Type B pancreatic cell (in vitro differentiated cells): ENCODE results near the gene F2RL1. TPM values are rescaled to one million over a fixed set of nuclear protein-coding genes. Genes with fewer than 3 reads are reported as not detected.
A peak's percentile ranks its signal among the peaks of the same experiment; 100 is the strongest.
"Not testable (repeated sequence)": the region's sequence is repeated elsewhere in the genome, so short reads cannot be mapped to it uniquely, and the experiment has no call there.

Experiments
- DNase-seq: peaks from one replicate; pipeline ENCODE4 v3.0.0; 2021; ENCODE audit warnings: mixed read lengths; ENCODE audit not compliant: unreplicated experiment; ENCODE audit errors: extremely low spot score
- H3K27ac Mint-ChIP-seq: 2 replicates; pipeline ENCODE4 v1.8.0; 2021; ENCODE audit warnings: mild to moderate bottlenecking, mixed read lengths
- H3K27me3 Mint-ChIP-seq: 2 replicates; pipeline ENCODE4 v1.8.0; 2021; ENCODE audit warnings: mixed read lengths
- H3K36me3 Mint-ChIP-seq: 2 replicates; pipeline ENCODE4 v1.8.0; 2021; ENCODE audit warnings: mixed read lengths
- H3K4me1 Mint-ChIP-seq: one replicate; pipeline ENCODE4 v1.8.0; 2021; ENCODE audit warnings: mixed read lengths; ENCODE audit not compliant: unreplicated experiment
- H3K4me3 Mint-ChIP-seq: 2 replicates; pipeline ENCODE4 v1.8.0; 2021; ENCODE audit warnings: mild to moderate bottlenecking, mixed read lengths
- H3K9me3 Mint-ChIP-seq: 2 replicates; pipeline ENCODE4 v1.8.0; 2021; ENCODE audit warnings: mixed read lengths
- long read RNA-seq: library from polyadenylated mRNA; unstranded; transcript quantifications from one replicate; pipeline ENCODE4 v2.0.0, GENCODE V29; 2020
- total RNA-seq: library from RNA; stranded (reverse); gene quantifications from 2 replicates; pipeline ENCODE4 v1.2.1, GENCODE V29; 2021; ENCODE audit warnings: low replicate concordance
- TF ChIP-seq, protein P1 (sequence below): fragments of 200-600 bp; sonication (generic); conservative IDR thresholded peaks from 2 replicates; pipeline ENCODE4 v1.5.0; 2021; ENCODE audit warnings: antibody characterized with exemption, mild to moderate bottlenecking

F2RL1 gene
- total RNA-seq = 10.9 and 35.2 TPM in 2 replicates
- long read RNA-seq, transcript F2RL1-201 (2 exons, 2,914 nt) = major isoform, 138 of 153 reads
- long read RNA-seq, partial matches to known transcripts = 15 of 153 reads
- long read RNA-seq, other reads (novel, unspliced or antisense) = 0 of 153 reads

DNA sequence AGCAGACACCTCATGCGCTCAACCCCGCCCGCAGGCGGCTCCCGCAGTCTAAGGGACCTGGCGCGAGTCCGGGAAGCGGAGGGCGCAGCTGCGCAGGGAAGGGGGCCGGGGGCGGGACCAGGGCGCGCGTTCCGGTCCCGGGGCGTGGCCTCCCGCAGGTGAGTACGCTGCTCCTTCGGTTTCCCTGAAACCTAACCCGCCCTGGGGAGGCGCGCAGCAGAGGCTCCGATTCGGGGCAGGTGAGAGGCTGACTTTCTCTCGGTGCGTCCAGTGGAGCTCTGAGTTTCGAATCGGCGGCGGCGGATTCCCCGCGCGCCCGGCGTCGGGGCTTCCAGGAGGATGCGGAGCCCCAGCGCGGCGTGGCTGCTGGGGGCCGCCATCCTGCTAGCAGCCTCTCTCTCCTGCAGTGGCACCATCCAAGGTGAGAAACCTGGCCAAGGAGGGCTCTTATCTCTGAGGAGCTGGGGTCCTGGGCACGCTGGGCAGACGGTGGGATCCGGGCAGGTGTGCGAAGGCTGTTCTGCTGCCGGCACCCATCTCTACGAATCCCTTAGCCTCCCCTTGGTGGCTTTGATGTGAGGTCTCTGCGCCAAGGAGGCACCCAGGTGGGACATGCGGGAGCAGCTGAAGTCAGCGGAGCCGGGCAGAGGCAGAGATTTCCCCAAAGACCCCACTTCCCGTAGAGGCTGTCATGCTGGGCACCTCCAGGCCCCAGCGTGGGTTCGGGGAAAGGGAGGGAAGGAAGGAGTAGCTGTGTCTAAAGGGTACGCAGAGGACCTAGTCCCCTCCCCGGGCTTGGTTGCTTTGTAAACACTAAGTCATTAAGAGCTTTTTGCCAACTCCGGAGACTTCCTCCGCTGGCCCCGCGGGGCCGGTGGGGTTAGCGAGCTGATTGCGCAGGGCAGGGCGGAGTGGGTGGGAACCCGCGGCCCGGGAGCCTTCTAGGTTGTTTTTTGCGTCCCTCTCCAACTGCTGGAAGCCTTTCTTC lies at the start of gene F2RL1:
TSS of gene F2RL1 (plus strand) at position 187 of the 988 bp plus-strand sequence. CDS start at position 340, 153 bp downstream.
- peaks cover 65% of the 10 kb centered on the region for H3K27me3 Mint-ChIP-seq
- H3K9me3 Mint-ChIP-seq = no peaks in the 10 kb centered on the region

DNA sequence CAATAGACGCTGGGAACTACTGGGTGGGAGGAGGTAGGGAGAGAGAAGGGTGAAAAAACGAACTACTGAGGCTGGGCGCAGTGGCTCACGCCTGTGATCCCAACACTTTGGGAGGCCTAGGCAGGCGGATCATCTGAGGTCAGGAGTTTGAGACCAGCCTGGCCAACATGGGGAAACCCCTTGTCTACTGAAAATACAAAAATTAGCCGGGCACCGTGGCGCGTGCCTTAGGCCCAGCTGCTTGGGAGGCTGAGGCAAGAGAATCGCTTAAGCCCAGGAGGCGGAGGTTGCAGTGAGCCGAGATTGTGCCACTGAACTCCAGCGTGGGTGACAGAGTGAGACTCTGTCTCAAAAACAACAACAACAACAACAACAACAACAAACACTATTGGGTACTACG lies 47.8 kb upstream of the F2RL1 start:
- not testable (repeated sequence) for H3K36me3 Mint-ChIP-seq, H3K27ac Mint-ChIP-seq, H3K4me3 Mint-ChIP-seq, DNase-seq, H3K4me1 Mint-ChIP-seq, H3K9me3 Mint-ChIP-seq, H3K27me3 Mint-ChIP-seq

More for the DNA sequence above, at the start of gene F2RL1:
- TF ChIP-seq, protein P1, sequence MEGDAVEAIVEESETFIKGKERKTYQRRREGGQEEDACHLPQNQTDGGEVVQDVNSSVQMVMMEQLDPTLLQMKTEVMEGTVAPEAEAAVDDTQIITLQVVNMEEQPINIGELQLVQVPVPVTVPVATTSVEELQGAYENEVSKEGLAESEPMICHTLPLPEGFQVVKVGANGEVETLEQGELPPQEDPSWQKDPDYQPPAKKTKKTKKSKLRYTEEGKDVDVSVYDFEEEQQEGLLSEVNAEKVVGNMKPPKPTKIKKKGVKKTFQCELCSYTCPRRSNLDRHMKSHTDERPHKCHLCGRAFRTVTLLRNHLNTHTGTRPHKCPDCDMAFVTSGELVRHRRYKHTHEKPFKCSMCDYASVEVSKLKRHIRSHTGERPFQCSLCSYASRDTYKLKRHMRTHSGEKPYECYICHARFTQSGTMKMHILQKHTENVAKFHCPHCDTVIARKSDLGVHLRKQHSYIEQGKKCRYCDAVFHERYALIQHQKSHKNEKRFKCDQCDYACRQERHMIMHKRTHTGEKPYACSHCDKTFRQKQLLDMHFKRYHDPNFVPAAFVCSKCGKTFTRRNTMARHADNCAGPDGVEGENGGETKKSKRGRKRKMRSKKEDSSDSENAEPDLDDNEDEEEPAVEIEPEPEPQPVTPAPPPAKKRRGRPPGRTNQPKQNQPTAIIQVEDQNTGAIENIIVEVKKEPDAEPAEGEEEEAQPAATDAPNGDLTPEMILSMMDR = no peak
- H3K36me3 Mint-ChIP-seq = no peaks in the 10 kb centered on the region
- peak within 1 kb of the TSS; percentile 91 for H3K27ac Mint-ChIP-seq
- peak; percentile 83 for DNase-seq
- H3K4me3 Mint-ChIP-seq = peak within 1 kb of the TSS; percentile 89
- peaks cover 20% of the 10 kb centered on the region for H3K4me1 Mint-ChIP-seq

GRCh38 chr5:76771705-76772405 lies 47.0 kb upstream of the F2RL1 start:
- Mint-ChIP-seq H3K36me3 (no peaks in the 10 kb centered on the region), H3K4me1 (peaks cover 6% of the 10 kb centered on the region), H3K9me3 (no peaks in the 10 kb centered on the region), H3K4me3 (no peak overlapping the region), H3K27me3 (peaks cover 5% of the 10 kb centered on the region), H3K27ac (no peak overlapping the region)
- TF ChIP-seq, protein P1 = no peak
- DNase-seq = no peak

GRCh38 chr5:76775921-76776320 lies 42.9 kb upstream of the F2RL1 start:
- H3K27ac Mint-ChIP-seq = no peak overlapping the region
- H3K36me3 Mint-ChIP-seq = no peaks in the 10 kb centered on the region
- no peaks in the 10 kb centered on the region for H3K9me3 Mint-ChIP-seq
- DNase-seq = no peak
- H3K4me1 Mint-ChIP-seq = peaks cover 6% of the 10 kb centered on the region
- peaks cover 5% of the 10 kb centered on the region for H3K27me3 Mint-ChIP-seq
- TF ChIP-seq, protein P1 = no peak
- no peak overlapping the region for H3K4me3 Mint-ChIP-seq

- H3K27me3 Mint-ChIP-seq = peaks cover 5% of the 10 kb centered on the region
- H3K27ac Mint-ChIP-seq = no peak overlapping the region
- DNase-seq = no peak
- peaks cover 6% of the 10 kb centered on the region for H3K4me1 Mint-ChIP-seq
- H3K9me3 Mint-ChIP-seq = no peaks in the 10 kb centered on the region
- TF ChIP-seq, protein P1 = no peak
- H3K4me3 Mint-ChIP-seq = no peak overlapping the region
- no peaks in the 10 kb centered on the region for H3K36me3 Mint-ChIP-seq
Measured at GRCh38 chr5:76776391-76776790, 42.4 kb upstream of the F2RL1 start.

- H3K36me3 Mint-ChIP-seq, H3K27ac Mint-ChIP-seq: not testable (repeated sequence)
Measured at GRCh38 chr5:76780616-76781015, 38.2 kb upstream of the F2RL1 start.

More at GRCh38 chr5:76780616-76781015, 38.2 kb upstream of the F2RL1 start:
- DNase-seq, H3K9me3 Mint-ChIP-seq, H3K4me3 Mint-ChIP-seq, H3K4me1 Mint-ChIP-seq, H3K27me3 Mint-ChIP-seq: not testable (repeated sequence)
